HG03378 (cell line): ENCODE measurements around the gene MCEMP1.

Experiments
- ATAC-seq: cut with Tn5 transposase; IDR thresholded peaks from one replicate; pipeline ENCODE4 v1.9.1; 2021; ENCODE audit warnings: mild to moderate bottlenecking, moderate library complexity; ENCODE audit not compliant: unreplicated experiment

The MCEMP1 gene

GRCh38 chr19:7720351-7720750, 43.5 kb downstream of the MCEMP1 start:
- no peak for ATAC-seq

DNA sequence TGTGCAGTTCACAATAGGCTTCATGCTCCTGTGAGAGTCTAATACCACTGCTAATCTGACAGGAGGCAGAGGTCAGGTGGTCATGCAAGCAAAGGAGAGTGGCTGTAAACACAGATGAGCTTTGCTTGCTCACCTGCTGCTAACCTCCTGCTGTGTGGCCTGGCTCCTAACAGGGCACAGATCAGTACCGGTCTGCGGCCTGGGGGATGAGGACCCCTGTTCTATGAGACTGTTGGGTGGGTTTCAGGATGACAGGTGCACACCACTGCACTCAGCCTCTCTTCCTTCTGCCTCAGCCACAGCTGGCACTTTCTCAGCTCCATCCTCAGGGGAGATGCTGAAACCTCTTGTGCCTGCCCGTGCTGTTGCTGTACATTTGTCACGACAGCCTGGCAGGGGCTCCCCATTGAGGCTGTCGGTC, 45.4 kb downstream of the MCEMP1 start:
- no peak for ATAC-seq

DNA sequence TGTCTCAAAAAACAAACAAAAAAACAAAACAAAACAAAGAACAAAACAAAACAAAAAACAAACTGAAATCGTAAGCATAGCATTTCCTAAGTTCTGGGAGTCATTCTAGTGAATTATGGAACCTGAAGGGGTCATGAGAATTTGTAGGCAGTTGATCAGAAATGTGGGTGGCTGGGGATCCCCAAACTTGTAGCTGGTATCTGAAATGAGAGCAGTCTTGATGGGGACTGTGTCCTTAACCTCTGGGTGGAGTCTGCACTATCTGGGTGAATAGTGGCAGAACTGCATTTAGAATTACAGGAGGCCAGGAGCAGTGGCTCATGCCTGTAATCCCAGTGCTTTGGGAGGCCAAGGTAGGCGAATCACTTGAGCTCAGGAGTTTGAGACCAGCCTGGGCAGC, 48.9 kb downstream of the MCEMP1 start:
- no peak for ATAC-seq

DNA sequence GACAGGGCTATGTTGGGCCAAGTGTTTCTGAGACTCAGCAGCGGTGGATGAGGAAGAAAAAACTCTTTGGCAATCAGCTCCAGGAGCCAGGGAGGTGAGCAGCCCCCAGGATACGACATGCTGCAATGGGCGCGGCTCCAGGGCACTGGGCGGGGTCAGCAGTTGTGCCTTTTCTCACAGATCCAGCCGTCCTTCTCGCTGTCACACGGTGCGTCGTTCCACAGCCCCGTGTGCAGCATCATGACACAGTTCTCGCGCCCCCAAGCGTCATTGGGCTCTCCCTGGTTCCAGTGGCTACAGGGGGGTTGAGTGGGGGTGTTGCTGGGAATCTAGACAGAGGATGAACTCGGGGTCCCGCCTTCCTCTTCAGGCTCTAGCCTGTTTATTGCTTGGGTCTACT, 52.3 kb downstream of the MCEMP1 start:
- ATAC-seq: no peak
